Thyroid gland (tissue), 4 donors: ENCODE measurements around the gene SIGLEC15. TPM values are rescaled to one million over a fixed set of nuclear protein-coding genes. Genes with fewer than 3 reads are reported as not detected.

Experiments
- DNase-seq, 2 donors: peaks; one replicate each; pipeline ENCODE4 v3.0.0-alpha.2; 2019
- H3K27ac ChIP-seq, 3 donors: fragments of 200-600 bp; sonication (generic); 1 replicate in 2 of 3; 2 replicates in 1 of 3; pipeline ENCODE4 v1.5.1; 2016 to 2019; ENCODE audit warnings: mild to moderate bottlenecking in 1 of 3, moderate library complexity in 1 of 3
- H3K27me3 ChIP-seq: fragments of 200-600 bp; sonication (generic); one replicate; pipeline ENCODE4 v1.5.1; 2019
- H3K36me3 ChIP-seq, 2 donors: fragments of 200-600 bp; sonication (generic); one replicate each; pipeline ENCODE4 v1.5.1; 2016 to 2019
- H3K4me1 ChIP-seq, 2 donors: fragments of 200-600 bp; sonication (generic); one replicate each; pipeline ENCODE4 v1.5.1; 2017 to 2019
- H3K4me3 ChIP-seq, 3 donors: fragments of 200-600 bp; sonication (generic); replicated peaks in 1 of 3; 1 replicate in 2 of 3; 2 replicates in 1 of 3; pipeline ENCODE4 v1.5.1; 2016; ENCODE audit warnings: mild to moderate bottlenecking in 1 of 3
- H3K9me3 ChIP-seq: fragments of 200-600 bp; sonication (generic); one replicate; pipeline ENCODE4 v1.5.1; 2017
- CTCF ChIP-seq, 6 experiments: fragments of 200-600 bp in 3 of 6; fragments of 450-650 bp in 3 of 6; sonication (generic) in 3 of 6; IDR thresholded peaks; one replicate each; pipeline ENCODE4 v1.5.1; 2016 to 2019; ENCODE audit warnings: antibody characterized with exemption in 6 of 6, mild to moderate bottlenecking in 2 of 6, inconsistent platforms in 1 of 6, moderate library complexity in 1 of 6
- POLR2A ChIP-seq, 2 donors: fragments of 450-650 bp; IDR thresholded peaks; one replicate each; pipeline ENCODE4 v1.6.1; 2017; ENCODE audit warnings: antibody characterized with exemption in 2 of 2, mild to moderate bottlenecking in 2 of 2, moderate library complexity in 1 of 2
- WGBS, 2 donors: methylation state at CpG; one replicate each; pipeline ENCODE4 v1.1.5; 2017; 5-methylcytosine and 5-hydroxymethylcytosine counted together
- intact Hi-C: fragments of 100-400 bp; cut with DNase I; formaldehyde crosslinking; loops from one replicate; pipeline ENCODE4 v1.15.1; 2023
- total RNA-seq, 4 donors: library from RNA; depleted of rRNA; stranded (reverse); fragments of >200 nt; gene quantifications; one replicate each; pipeline ENCODE4 v1.2.3, GENCODE V29; 2016

Gene SIGLEC15
- total RNA-seq, 4 donors from 2014 or later, result 0.33 to 4.0 (median 0.54) TPM; not detected in 1

GRCh38 chr18:45829855-45830254 lies 4.4 kb downstream of the SIGLEC15 start:
- Histone ChIP-seq H3K4me3 (no peak overlapping the region), H3K9me3 (no peaks in the 10 kb centered on the region), H3K27me3 (no peaks in the 10 kb centered on the region), H3K36me3 (no peaks in the 10 kb centered on the region), H3K4me1 (peaks cover 10 to 18% of the 10 kb centered on the region in 2 donors), H3K27ac (no peak overlapping the region)
- intact Hi-C loops, result no loop called here
- 59 to 64% methylated on average over 9 of the region's 9 CpGs for WGBS, 2 donors
- TF ChIP-seq CTCF (IDR thresholded peaks at IDR 0.05), result no peak
- no peak for TF ChIP-seq POLR2A (IDR thresholded peaks at IDR 0.05)
- no peak for DNase-seq

DNA sequence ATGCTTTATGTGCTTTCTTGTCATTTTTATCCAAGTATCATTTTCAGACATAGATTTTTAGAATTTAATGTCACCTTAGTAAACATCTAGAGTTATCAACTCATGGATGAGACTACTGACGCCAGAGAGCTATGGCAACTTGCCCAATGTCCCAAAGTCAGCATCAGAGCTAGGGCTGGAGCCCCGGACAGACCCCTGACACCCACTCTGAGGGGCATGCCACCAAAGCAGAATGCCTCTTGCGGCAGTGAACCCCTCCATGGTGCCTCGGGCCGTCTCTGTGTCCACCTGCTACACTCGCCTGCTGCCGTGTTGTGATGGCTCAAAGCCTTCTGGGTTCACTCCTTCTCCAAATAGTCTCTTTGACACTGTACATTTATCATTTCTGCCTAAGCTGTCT lies 5.4 kb downstream of the SIGLEC15 start:
- Histone ChIP-seq H3K4me3 (no peak overlapping the region), H3K27me3 (no peaks in the 10 kb centered on the region), H3K36me3 (no peaks in the 10 kb centered on the region), H3K27ac (no peak overlapping the region), H3K4me1 (peaks cover 10 to 13% of the 10 kb centered on the region in 2 donors), H3K9me3 (no peaks in the 10 kb centered on the region)
- DNase-seq, result no peak
- TF ChIP-seq POLR2A (IDR thresholded peaks at IDR 0.05) (no peak), CTCF (IDR thresholded peaks at IDR 0.05) (no peak)
- 85 to 89% methylated on average over 7 of the region's 7 CpGs for WGBS, 2 donors
- intact Hi-C loops, result no loop called here

GRCh38 chr18:45833846-45834245 lies 8.4 kb downstream of the SIGLEC15 start:
- WGBS, 2 donors, result 78 to 81% methylated on average over 5 of the region's 5 CpGs
- no peak overlapping the region for H3K4me3 ChIP-seq
- no peak overlapping the region for H3K27ac ChIP-seq
- no peaks in the 10 kb centered on the region for H3K27me3 ChIP-seq
- DNase-seq, result no peak
- intact Hi-C loops, result no loop called here
- no peak for TF ChIP-seq POLR2A (IDR thresholded peaks at IDR 0.05)
- no peak for TF ChIP-seq CTCF (IDR thresholded peaks at IDR 0.05)
- H3K36me3 ChIP-seq, result no peaks in the 10 kb centered on the region
- H3K9me3 ChIP-seq, result no peaks in the 10 kb centered on the region
- H3K4me1 ChIP-seq, result peaks cover 16 to 19% of the 10 kb centered on the region in 2 donors

DNA sequence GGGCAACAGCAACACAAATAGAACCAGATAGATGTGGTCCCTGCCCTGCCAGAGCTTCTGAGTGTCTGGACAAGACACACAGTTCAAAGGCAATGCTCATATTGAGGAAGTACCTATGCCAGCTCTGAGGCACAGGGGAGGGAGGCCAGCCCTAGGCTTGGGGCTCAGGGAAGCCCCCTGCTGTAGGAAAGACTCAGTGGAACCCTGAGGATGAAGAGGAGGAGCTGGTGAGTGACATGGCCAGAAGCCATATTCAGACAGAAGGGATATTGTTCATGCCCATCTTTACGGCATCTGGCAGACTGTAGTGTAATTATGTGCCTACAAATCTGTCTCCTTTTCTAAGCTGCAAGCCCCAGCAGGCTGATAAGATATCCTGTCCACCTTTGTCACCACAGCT lies 8.8 kb downstream of the SIGLEC15 start:
- no peak for DNase-seq
- no peak overlapping the region for H3K27ac ChIP-seq
- TF ChIP-seq POLR2A (IDR thresholded peaks at IDR 0.05) (no peak), CTCF (IDR thresholded peaks at IDR 0.05) (no peak)
- no peak overlapping the region for H3K4me3 ChIP-seq
- H3K36me3 ChIP-seq, result no peaks in the 10 kb centered on the region
- no peaks in the 10 kb centered on the region for H3K27me3 ChIP-seq
- WGBS, 2 donors, result 84 to 86% methylated on average over 1 of the region's 1 CpG
- peaks cover 17 to 23% of the 10 kb centered on the region in 2 donors for H3K4me1 ChIP-seq
- no peaks in the 10 kb centered on the region for H3K9me3 ChIP-seq
- intact Hi-C loops, result no loop called here

DNA sequence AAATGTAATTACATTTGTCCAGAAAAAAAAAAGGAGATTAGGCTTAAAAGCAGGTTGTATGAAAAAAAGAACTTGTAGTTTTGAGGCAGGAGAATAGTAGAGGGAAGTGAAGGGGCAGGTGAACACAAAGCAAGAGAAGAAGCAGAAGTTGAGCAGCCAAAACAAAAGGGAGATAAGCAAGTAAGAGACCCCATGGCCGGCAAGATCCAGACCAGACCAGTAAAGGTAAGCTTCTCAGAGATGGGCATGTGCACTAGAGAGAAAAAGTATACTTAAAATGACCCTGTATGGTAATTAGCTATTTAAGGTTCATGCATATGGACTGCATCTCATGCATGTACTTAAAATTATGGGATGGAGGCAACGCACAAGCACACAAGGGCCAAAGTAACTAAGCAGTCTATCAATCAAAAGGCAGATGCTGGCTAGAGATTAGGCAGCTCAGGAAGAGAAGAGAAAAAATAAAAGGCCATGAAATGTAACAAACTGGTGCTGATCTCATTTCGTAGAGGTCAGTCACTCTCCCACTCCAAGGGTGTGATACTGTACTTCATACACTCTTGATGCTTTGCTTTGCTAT lies 9.7 kb downstream of the SIGLEC15 start:
- 78 to 81% methylated on average over 3 of the region's 3 CpGs for WGBS, 2 donors
- no peak for DNase-seq
- intact Hi-C loops, result no loop called here

More for the DNA sequence above, 9.7 kb downstream of the SIGLEC15 start:
- H3K4me1 ChIP-seq, result peaks cover 17 to 24% of the 10 kb centered on the region in 2 donors
- H3K9me3 ChIP-seq, result no peaks in the 10 kb centered on the region
- no peak overlapping the region for H3K4me3 ChIP-seq
- no peaks in the 10 kb centered on the region for H3K27me3 ChIP-seq
- no peaks in the 10 kb centered on the region for H3K36me3 ChIP-seq
- no peak for TF ChIP-seq CTCF (IDR thresholded peaks at IDR 0.05)
- no peak overlapping the region for H3K27ac ChIP-seq
